Mucosa of rectum (tissue), 2 donors: ENCODE results near the gene RSRC1.

Source experiments
- H3K27ac ChIP-seq, 2 donors: one replicate each; pipeline ENCODE4 v1.7.0; 2013; ENCODE audit warnings: inconsistent platforms in 2 of 2, low read depth in 2 of 2, low read length in 2 of 2
- H3K27me3 ChIP-seq, 2 donors: one replicate each; pipeline ENCODE4 v1.7.0; 2013; ENCODE audit warnings: low read length in 2 of 2; ENCODE audit not compliant: control insufficient read depth in 2 of 2, insufficient read depth in 2 of 2
- H3K36me3 ChIP-seq, 2 donors: one replicate each; pipeline ENCODE4 v1.7.0; 2013; ENCODE audit warnings: low read length in 2 of 2; ENCODE audit not compliant: control insufficient read depth in 2 of 2, insufficient read depth in 2 of 2
- H3K4me1 ChIP-seq, 2 donors: one replicate each; pipeline ENCODE4 v1.7.0; 2013; ENCODE audit warnings: low read length in 2 of 2, mild to moderate bottlenecking in 1 of 2; ENCODE audit not compliant: control insufficient read depth in 2 of 2, insufficient read depth in 2 of 2
- H3K4me3 ChIP-seq, 2 donors: one replicate each; pipeline ENCODE4 v1.7.0; 2013; ENCODE audit warnings: low read length in 2 of 2
- H3K9ac ChIP-seq, 2 donors: one replicate each; pipeline ENCODE4 v1.7.0; 2013; ENCODE audit warnings: low read length in 2 of 2, low read depth in 1 of 2, mild to moderate bottlenecking in 1 of 2
- H3K9me3 ChIP-seq, 2 donors: one replicate each; pipeline ENCODE4 v1.7.0; 2013; ENCODE audit warnings: low read length in 2 of 2; ENCODE audit not compliant: control insufficient read depth in 2 of 2
- donor health status: healthy.
- donor health status: Normal muscosa, but diverticular disease.

Gene RSRC1

DNA sequence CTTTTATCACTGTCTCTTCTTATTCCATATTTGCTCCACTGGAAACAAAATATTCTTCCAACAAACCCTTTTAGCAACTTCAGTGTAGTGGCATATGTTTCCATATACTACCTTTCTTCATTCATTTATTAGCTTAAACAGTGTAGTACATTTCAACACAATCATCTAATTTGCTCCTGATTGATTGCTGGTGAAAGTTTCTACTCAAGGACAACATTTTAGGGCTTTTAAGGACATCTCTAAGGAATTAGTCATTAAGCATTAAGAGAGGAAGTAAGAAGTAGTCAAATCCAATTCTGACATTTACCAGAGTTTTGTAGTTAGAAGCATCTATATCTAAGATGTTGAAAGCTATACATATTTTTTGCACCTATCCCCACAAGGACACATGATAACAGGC, 55.8 kb downstream of the RSRC1 start:
- H3K27ac ChIP-seq, result no peak overlapping the region
- H3K9ac ChIP-seq, result no peak overlapping the region
- H3K36me3 ChIP-seq, result no peaks in the 10 kb centered on the region
- H3K27me3 ChIP-seq, result no peaks in the 10 kb centered on the region
- no peaks in the 10 kb centered on the region for H3K4me1 ChIP-seq
- no peak overlapping the region for H3K4me3 ChIP-seq
- no peaks in the 10 kb centered on the region for H3K9me3 ChIP-seq

DNA sequence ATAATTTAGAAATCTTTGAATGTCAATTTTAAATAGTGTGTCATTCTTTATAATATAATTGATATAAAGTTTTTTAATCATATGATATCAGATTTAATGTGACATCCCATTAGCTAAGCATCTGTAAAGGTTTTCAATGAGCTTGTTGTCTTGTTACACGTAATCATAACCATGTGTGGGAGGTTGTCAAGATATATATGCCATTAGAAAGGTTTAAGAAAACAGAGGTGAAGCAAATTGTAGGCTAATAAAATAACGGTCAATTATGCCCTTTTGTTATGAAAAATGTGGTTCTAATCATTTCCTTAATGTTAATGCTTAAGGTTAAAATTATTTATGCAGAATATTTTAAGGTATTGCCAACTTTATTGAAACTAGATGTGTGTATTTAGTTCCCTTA, 56.3 kb downstream of the RSRC1 start:
- Histone ChIP-seq H3K27ac (no peak overlapping the region), H3K36me3 (no peaks in the 10 kb centered on the region), H3K4me1 (no peaks in the 10 kb centered on the region), H3K4me3 (no peak overlapping the region), H3K9ac (no peak overlapping the region), H3K27me3 (no peaks in the 10 kb centered on the region), H3K9me3 (no peaks in the 10 kb centered on the region)

DNA sequence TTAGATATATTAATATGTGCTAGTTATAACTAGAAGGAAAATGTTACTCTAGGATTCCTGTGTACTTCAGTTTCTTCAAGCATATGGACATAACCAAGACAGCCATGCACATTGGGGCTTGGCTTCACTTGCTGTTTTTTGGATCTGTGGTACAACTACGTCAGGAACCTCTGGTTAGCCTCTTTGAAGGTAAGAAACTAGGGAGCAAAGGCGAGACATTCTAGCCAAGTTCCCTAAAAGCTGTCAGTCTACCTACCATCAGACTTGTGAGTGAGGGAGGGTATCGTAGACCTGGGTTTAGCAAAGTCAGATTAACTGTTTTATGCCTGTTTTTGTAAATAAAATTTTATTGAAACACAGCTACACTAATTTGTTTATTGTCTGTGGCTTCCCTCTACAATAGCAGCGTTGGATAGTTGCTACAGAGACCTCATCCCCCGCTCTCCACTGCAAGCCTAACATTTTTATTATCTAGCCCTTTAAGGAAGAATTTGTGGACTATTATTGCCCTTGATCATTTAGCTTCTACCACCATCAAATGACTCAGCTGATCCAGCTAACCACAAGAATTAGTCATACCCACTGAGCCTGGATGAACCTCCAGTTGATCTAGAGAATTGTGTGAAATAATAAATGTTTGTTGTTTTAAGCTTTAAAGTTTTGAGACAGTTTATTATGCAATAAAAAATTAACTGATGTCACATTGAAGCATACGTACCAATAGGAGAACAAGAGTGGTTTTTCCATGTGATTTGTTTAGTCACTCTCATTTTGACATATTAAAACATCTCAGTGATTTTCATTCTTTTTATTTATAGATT, 58.1 kb downstream of the RSRC1 start:
- no peaks in the 10 kb centered on the region for H3K9me3 ChIP-seq
- H3K27me3 ChIP-seq, result no peaks in the 10 kb centered on the region
- H3K36me3 ChIP-seq, result no peaks in the 10 kb centered on the region
- no peaks in the 10 kb centered on the region for H3K4me1 ChIP-seq
- H3K27ac ChIP-seq, result no peak overlapping the region
- H3K4me3 ChIP-seq, result no peak overlapping the region
- H3K9ac ChIP-seq, result no peak overlapping the region

DNA sequence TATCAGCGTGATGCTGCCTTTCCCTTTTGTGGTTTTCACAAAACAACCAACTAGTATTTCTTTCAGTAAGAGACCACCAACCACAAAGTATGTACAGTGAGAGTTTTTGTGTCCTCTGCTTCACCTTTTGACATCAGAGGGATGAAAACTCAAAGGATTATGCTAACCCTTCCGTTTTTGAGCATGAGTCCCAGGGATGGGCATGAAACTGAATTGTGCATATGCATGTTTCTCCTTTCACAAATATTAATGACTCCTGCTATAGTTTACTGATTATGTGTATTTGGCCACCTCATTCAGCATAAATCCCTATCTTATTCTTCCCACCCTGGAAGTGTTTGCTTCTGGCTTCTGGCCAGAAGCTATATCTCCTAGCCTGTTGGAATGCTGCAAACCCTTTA, 59.2 kb downstream of the RSRC1 start:
- H3K27ac ChIP-seq, result no peak overlapping the region
- no peaks in the 10 kb centered on the region for H3K36me3 ChIP-seq
- no peaks in the 10 kb centered on the region for H3K27me3 ChIP-seq
- H3K4me1 ChIP-seq, result no peaks in the 10 kb centered on the region
- no peaks in the 10 kb centered on the region for H3K9me3 ChIP-seq
- H3K4me3 ChIP-seq, result no peak overlapping the region
- H3K9ac ChIP-seq, result no peak overlapping the region

DNA sequence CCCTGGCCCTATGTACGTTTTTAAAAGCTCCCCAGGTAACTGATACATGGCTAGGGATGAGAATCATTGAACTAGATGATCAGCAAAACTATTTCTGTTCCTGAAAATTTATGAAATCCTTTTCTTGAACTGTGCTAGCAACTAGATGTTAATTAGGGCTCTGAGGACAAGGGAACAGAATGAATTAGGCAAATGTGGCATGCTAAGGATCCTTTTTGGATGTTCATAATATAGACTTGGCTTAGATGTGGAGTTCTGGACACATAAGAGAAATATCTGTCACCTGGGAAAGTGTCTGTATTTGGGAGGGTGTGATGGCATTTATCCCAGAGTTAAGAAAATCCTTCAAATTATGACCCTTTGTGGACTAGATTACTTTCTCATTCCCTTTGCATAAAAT, 71.2 kb downstream of the RSRC1 start:
- Histone ChIP-seq H3K27me3 (no peaks in the 10 kb centered on the region), H3K4me3 (no peak overlapping the region), H3K9ac (no peak overlapping the region), H3K27ac (no peak overlapping the region), H3K36me3 (no peaks in the 10 kb centered on the region), H3K4me1 (no peaks in the 10 kb centered on the region), H3K9me3 (no peaks in the 10 kb centered on the region)

DNA sequence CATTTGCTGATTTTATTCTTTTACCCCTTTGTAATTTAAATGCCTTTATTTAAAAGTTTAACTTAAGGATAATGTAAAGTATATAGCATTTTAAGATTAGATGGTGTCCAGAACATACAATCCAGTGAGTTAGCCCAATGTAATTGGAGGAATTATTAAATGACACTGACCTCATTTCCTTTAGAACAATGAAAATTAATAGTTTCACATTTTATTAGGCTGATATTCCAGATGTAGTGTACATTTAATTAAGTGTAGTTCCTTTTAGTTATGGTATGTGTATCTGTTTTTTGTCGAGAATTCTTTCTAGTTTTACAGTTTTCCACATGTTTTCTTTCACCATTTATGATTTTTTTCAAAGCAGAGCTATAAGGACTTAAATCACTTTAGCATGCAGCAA, 75.8 kb downstream of the RSRC1 start:
- Histone ChIP-seq H3K27me3 (no peaks in the 10 kb centered on the region), H3K4me3 (no peak overlapping the region), H3K9me3 (no peaks in the 10 kb centered on the region)

DNA sequence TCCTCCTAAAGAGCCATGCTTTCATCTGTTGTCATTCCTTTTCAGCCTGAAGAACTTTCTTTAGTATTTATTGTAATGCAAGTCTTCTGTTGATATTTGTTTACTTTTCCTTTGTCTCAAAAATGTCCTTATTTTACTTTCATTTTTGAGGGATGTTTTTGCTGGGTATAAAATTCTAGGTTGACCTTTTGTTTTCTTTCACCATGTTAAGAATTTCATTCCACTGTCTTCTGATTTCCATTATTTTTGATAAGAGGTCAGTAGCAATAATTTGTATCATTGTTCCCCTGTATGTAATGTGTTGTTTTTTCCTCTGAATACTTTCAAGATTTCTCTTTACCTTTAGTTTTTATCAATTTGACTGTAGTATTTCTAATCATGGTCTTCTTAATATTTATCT, 91.1 kb downstream of the RSRC1 start:
- no peak overlapping the region for H3K27ac ChIP-seq
- no peaks in the 10 kb centered on the region for H3K4me1 ChIP-seq
- peaks cover 2 to 8% of the 10 kb centered on the region in 2 donors for H3K9me3 ChIP-seq
- H3K9ac ChIP-seq, result no peak overlapping the region
- no peak overlapping the region for H3K4me3 ChIP-seq
- no peaks in the 10 kb centered on the region for H3K36me3 ChIP-seq
- no peaks in the 10 kb centered on the region for H3K27me3 ChIP-seq

More for the DNA sequence above, 75.8 kb downstream of the RSRC1 start:
- H3K4me1 ChIP-seq, result no peaks in the 10 kb centered on the region
- no peaks in the 10 kb centered on the region for H3K36me3 ChIP-seq
- no peak overlapping the region for H3K27ac ChIP-seq
- no peak overlapping the region for H3K9ac ChIP-seq

DNA sequence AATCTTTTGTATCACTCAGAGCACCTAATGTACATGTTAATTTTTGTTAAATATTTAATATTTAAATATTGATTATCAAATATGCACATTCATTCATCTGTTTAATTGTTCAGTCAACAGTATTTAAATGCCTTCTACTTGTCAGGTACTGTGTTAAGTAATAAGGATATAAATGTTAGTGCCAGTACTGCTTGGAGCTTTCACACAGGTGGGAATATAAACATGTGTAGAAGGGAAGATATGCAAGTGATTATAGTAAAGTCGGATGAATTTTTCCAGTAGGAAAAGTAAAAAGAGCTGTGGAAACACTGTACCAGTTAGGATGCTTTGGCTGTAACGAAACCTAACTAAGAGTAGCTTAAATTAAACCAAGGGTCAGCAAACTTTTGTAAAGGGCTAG, 95.4 kb downstream of the RSRC1 start:
- no peaks in the 10 kb centered on the region for H3K27me3 ChIP-seq
- H3K9ac ChIP-seq, result no peak overlapping the region
- no peak overlapping the region for H3K27ac ChIP-seq
- no peak overlapping the region for H3K4me3 ChIP-seq
- H3K4me1 ChIP-seq, result no peaks in the 10 kb centered on the region
- peaks cover 0 to 8% of the 10 kb centered on the region in 2 donors for H3K9me3 ChIP-seq
- no peaks in the 10 kb centered on the region for H3K36me3 ChIP-seq

DNA sequence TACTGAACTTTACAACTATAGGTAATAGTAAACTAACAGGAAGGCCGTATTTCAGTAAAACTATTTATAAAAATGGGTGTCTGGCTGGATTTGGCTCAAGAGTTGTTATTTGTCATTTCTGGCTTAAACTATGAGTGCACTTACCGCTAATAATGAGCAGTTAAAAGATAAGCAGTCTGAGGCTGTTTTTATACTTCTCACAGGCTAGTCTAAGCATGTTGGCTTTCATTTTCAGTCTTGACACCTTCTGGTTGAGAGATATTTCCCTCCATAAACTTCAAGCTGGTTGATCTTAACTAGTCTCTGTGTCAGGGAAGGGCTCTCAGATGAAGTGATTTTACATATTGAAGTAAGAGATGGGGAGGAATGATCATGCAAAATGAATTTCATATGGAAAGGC, 96.1 kb downstream of the RSRC1 start:
- H3K9ac ChIP-seq, result no peak overlapping the region
- no peak overlapping the region for H3K27ac ChIP-seq
- H3K9me3 ChIP-seq, result peaks cover 0 to 2% of the 10 kb centered on the region in 2 donors
- H3K36me3 ChIP-seq, result no peaks in the 10 kb centered on the region
- H3K4me1 ChIP-seq, result no peaks in the 10 kb centered on the region
- H3K4me3 ChIP-seq, result no peak overlapping the region
- H3K27me3 ChIP-seq, result no peaks in the 10 kb centered on the region

DNA sequence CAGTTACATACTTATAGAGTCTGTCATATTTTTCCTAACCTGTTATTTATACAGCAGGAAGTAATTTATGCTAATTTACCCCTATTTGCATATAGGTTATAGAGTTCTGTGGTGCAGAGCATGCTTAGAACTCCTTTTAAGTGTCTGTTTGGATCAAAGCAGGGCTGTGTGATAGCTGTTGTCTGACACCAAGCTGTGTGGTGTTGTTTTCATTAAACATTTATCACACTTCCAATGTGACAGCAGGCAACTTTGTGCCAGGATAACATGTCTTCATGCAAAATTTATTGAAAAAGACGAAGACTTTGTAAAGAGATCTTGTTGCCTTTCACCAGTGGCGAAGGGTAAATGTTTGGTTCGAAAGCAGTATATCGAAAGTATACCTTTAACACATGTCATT, 100.2 kb downstream of the RSRC1 start:
- H3K9me3 ChIP-seq, result no peaks in the 10 kb centered on the region
- H3K36me3 ChIP-seq, result no peaks in the 10 kb centered on the region

More for the DNA sequence above, 100.2 kb downstream of the RSRC1 start:
- Histone ChIP-seq H3K27ac (no peak overlapping the region), H3K9ac (no peak overlapping the region), H3K4me1 (no peaks in the 10 kb centered on the region), H3K4me3 (no peak overlapping the region), H3K27me3 (no peaks in the 10 kb centered on the region)
